ENCODE measurements around the gene PPP2R2B. TPM values are rescaled to one million over a fixed set of nuclear protein-coding genes. Genes with fewer than 3 reads are reported as not detected.
A peak's percentile ranks its signal among the peaks of the same experiment; 100 is the strongest.
"Not testable (repeated sequence)": the region's sequence is repeated elsewhere in the genome, so short reads cannot be mapped to it uniquely, and the experiment has no call there.

PPP2R2B gene
- total RNA-seq, 1 experiment from 2014 or later: 0.75 TPM

GRCh38 chr5:146560205-146560812 lies 318.2 kb downstream of the PPP2R2B start:
- peak; percentile 8 for DNase-seq (ENCODE audit: low read depth)

- DNase-seq (ENCODE audit: low read depth): not testable (repeated sequence)
Observed at GRCh38 chr5:146556884-146557283, 321.7 kb downstream of the PPP2R2B start.

DNA sequence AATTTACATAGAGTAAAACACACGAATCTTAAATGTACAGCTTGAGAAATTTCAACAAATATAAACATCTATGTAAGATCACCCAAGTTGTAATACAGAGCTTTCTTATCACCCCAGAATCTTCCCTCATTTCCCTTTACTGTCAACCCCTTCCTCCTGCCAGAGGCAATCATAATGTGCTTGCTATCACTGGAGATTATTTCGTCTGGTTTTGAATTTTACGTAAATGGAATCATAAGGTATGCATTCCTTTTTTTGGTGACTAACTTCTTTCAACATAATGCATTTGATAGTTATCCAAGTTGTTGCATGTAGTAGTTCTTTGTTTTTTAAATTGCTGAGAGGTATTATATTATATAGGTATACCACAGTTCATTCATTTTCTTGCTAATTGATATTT lies 325.1 kb downstream of the PPP2R2B start:
- DNase-seq (ENCODE audit: low read depth): no peak

GRCh38 chr5:146549615-146550014 lies 328.9 kb downstream of the PPP2R2B start:
- no peak for DNase-seq (ENCODE audit: low read depth)

- no peak for DNase-seq (ENCODE audit: low read depth)
Observed at GRCh38 chr5:146548781-146549449, 329.6 kb downstream of the PPP2R2B start.

GRCh38 chr5:146544232-146544631 lies 334.3 kb downstream of the PPP2R2B start:
- no peak for DNase-seq (ENCODE audit: low read depth)

DNA sequence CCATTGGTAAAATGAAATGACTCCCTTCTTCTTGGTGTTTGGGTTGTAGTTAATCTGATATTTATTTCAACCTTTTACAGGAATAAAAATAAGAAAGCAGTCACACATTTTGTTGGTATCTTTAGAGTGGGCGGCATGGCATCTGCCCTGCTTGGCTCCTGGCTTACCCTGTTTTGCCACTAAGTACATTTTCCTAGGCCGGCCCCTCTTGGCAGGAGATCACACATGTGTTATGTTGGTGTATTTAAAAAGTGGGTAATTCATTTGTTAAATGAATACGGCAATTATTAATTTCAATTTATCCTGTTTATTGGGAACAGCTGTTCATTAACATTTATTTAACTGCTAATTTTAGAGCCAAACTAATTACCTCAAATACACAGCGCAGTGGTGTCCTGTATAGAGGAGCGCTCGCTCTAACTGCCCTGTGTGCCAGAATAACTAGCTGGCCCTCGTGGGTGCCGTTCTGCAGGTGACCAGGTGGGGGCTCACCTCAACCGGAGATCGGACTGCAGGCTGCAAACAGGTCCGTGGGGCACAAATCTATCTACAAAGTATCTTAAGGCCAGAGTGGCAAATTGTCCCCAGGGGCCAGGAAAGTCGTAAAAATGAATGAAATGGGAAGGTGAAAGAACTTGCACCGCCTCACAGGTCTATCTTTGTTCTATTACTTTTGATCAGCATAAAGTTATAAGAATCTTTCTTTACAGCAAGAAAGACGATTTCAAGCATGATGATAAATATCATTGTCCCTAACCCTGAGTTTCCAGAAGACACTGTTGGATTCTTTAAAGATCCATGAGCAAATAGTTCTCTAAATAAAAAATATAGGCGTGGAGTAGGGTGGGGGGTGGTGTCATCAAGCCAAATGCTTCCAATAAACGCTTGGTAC lies 336.4 kb downstream of the PPP2R2B start:
- peak; percentile 28 for DNase-seq (ENCODE audit: low read depth)

DNA sequence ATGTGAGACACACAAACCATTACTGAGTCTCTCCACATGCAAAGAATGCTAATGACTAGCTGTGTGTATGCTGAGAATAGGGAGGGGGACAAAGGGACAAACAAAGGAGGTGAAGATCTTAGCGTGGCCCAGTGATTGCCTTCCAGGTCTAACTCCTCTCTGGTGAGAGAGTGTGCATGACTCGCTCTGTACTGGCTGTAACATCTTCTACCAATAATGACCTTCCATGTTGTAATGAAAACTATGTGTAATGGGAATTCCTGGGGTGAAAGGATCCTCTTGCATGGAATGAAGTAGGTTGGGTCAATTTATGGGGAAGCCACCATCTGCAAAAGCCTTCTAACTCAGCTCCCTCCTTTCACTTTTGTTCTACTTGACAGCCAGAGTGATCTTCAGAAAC lies 338.1 kb downstream of the PPP2R2B start:
- no peak for DNase-seq (ENCODE audit: low read depth)

DNA sequence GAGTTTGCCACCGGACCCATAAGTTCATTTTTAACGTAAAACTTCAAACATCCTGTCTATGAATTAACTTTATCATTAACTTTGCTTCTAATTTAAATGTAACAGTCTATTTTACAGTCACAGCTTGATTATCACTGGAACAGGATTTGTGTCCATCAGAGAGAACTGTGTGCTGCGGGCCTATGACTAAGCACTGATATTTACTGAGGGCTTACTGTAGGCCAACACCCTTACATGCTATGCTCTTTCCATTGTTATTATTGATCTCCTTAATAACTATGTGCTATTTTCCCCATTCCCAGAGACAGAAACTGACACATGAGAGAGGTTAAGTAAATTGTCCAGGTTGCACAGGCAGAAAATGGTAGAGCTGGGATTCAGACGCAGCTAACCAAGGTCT lies 338.6 kb downstream of the PPP2R2B start:
- no peak for DNase-seq (ENCODE audit: low read depth)

DNA sequence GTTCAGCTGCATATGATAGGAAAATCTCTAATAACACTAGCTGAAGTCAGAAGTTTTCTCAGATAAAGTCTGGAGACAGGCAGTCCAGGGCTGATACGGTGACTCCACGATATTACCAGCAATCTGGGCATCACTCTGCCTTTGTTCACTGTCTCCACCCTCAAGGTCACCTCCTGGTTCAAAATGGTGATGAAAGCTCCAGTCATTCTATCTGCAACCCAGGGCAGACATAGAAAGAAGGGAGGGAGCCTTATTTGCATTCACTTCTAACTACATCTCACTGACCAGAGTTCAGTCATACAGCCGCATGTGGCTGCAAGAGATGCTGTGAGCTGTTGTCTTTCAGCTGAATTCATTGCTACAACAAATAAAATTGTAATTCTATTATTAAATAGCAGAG lies 340.1 kb downstream of the PPP2R2B start:
- DNase-seq (ENCODE audit: low read depth): no peak

DNA sequence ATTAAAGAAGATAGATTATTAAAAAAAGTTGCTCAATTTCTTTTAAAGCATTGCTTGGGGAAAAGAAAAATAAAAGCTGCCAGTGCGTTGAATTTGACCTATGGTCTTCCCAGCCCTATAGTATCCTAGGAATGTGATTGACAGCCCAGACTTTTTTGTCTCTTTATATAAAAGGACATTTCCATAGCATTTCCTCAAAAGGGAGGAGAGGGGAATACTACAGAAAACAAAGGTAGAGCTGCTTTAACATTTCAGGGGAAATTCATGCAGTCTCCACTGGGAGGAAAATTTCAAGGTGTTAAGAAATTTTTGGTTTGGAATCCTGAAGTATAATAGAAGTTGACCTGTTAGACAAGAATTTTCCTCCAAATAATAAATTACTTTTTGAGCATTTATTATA lies 344.7 kb downstream of the PPP2R2B start:
- no peak for DNase-seq (ENCODE audit: low read depth)

DNA sequence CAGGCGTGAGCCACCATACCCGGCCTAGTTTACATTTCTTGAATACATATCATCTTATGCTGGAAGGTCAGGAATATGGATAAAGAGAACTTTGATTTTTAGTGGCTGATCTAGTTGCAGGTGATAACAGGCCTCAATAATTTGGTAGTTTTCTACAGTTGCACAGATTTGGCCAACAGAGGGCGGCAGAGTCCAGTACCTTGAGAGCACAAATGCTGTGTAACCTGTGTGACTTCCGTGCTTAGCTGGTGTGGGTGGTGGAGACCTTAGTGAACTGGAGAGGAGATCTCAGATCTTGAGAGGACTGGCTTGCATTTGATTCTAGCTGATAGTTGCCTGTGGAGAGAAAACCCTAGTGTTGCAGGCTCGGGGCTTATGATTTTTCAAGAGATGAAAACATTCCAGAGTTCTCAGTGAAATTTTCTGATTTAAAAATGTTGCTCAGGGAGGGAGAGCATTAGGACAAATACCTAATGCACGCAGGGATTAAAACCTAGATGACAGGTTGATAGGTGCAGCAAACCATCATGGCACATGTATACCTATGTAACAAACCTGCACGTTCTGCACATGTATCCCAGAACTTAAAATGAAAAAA lies 345.2 kb downstream of the PPP2R2B start:
- DNase-seq (ENCODE audit: low read depth): peak; percentile 51
